MM.1S (cell line): ENCODE results near the gene FPR1.

ENCODE experiments used
- DNase-seq: peaks from one replicate; pipeline ENCODE4 v3.0.0-alpha.2; 2015
- H2AFZ ChIP-seq: fragments of 300-600 bp; sonication (generic); 2 replicates; pipeline ENCODE4 v1.6.0; 2016; ENCODE audit warnings: antibody characterized with exemption, low read length
- H3F3A ChIP-seq: fragments of 300-600 bp; sonication (generic); 2 replicates; pipeline ENCODE4 v1.6.1; 2016; ENCODE audit warnings: mild to moderate bottlenecking, antibody characterized with exemption, low read length, moderate library complexity, mixed read lengths; ENCODE audit not compliant: insufficient read depth
- H3K27ac ChIP-seq: fragments of 300-600 bp; sonication (generic); 2 replicates; pipeline ENCODE4 v1.5.1; 2016; ENCODE audit warnings: mild to moderate bottlenecking, low read length
- H3K27me3 ChIP-seq: fragments of 300-600 bp; sonication (generic); replicated peaks from 2 replicates; pipeline ENCODE4 v1.6.0; 2016; ENCODE audit warnings: low read length; ENCODE audit not compliant: insufficient read depth
- H3K36me3 ChIP-seq: fragments of 300-600 bp; sonication (generic); replicated peaks from 2 replicates; pipeline ENCODE4 v1.6.1; 2016; ENCODE audit warnings: mild to moderate bottlenecking, low read length, mixed read lengths; ENCODE audit not compliant: insufficient read depth
- H3K4me1 ChIP-seq: fragments of 300-600 bp; sonication (generic); 2 replicates; pipeline ENCODE4 v1.6.1; 2016; ENCODE audit warnings: low read length, mixed read lengths
- H3K4me2 ChIP-seq: fragments of 300-600 bp; sonication (generic); 2 replicates; pipeline ENCODE4 v1.6.0; 2016; ENCODE audit warnings: low read depth, low read length
- H3K4me3 ChIP-seq: fragments of 300-600 bp; sonication (generic); 2 replicates; pipeline ENCODE4 v1.5.1; 2016; ENCODE audit warnings: low read length, mixed read lengths
- H3K79me2 ChIP-seq: fragments of 300-600 bp; sonication (generic); 2 replicates; pipeline ENCODE4 v1.6.1; 2016; ENCODE audit warnings: mixed run types, low read length, mixed read lengths
- H3K9ac ChIP-seq: fragments of 300-600 bp; sonication (generic); 2 replicates; pipeline ENCODE4 v1.6.1; 2016; ENCODE audit warnings: low read length, mixed read lengths
- H3K9me2 ChIP-seq: fragments of 300-600 bp; sonication (generic); replicated peaks from 2 replicates; pipeline ENCODE4 v1.6.1; 2016; ENCODE audit warnings: mild to moderate bottlenecking, low read length, mixed read lengths; ENCODE audit not compliant: insufficient read depth
- H3K9me3 ChIP-seq: fragments of 300-600 bp; sonication (generic); replicated peaks from 2 replicates; pipeline ENCODE4 v1.6.1; 2016; ENCODE audit warnings: mild to moderate bottlenecking, low read length, mixed read lengths; ENCODE audit not compliant: insufficient read depth
- H4K20me1 ChIP-seq: fragments of 300-600 bp; sonication (generic); 2 replicates; pipeline ENCODE4 v1.6.1; 2016; ENCODE audit warnings: mild to moderate bottlenecking, low read length, moderate library complexity, mixed read lengths; ENCODE audit not compliant: insufficient read depth
- CTCF ChIP-seq: fragments of 300-600 bp; sonication (generic); IDR thresholded peaks from 2 replicates; pipeline ENCODE4 v1.5.1; 2016; ENCODE audit warnings: antibody characterized with exemption, low read length, mixed read lengths
- EZH2 ChIP-seq: fragments of 300-600 bp; sonication (generic); optimal IDR thresholded peaks from 2 replicates; pipeline ENCODE3; 2017; ENCODE audit warnings: low read depth, mild to moderate bottlenecking, antibody characterized with exemption, low read length, mixed read lengths
- EZH2phosphoT487 ChIP-seq: fragments of 300-600 bp; sonication (generic); IDR thresholded peaks from 2 replicates; pipeline ENCODE4 v1.6.1; 2018; ENCODE audit warnings: antibody characterized with exemption, low read length

Gene FPR1

GRCh38 chr19:51755571-51755970 lies 3.9 kb upstream of the FPR1 start:
- Histone ChIP-seq H3K36me3 (no peaks in the 10 kb centered on the region), H3K79me2 (no peaks in the 10 kb centered on the region), H3K9me2 (no peaks in the 10 kb centered on the region), H3K4me1 (no peaks in the 10 kb centered on the region), H3K4me2 (no peak overlapping the region), H4K20me1 (no peaks in the 10 kb centered on the region), H3K9me3 (no peaks in the 10 kb centered on the region), H2AFZ (no peak overlapping the region), H3K4me3 (no peak overlapping the region), H3K27me3 (no peaks in the 10 kb centered on the region), H3K9ac (no peak overlapping the region), H3F3A (no peaks in the 10 kb centered on the region), H3K27ac (no peak overlapping the region)
- DNase-seq: no peak
- TF ChIP-seq EZH2phosphoT487 (no peak), CTCF (no peak), EZH2 (no peak)

GRCh38 chr19:51754770-51755169 lies 3.1 kb upstream of the FPR1 start:
- no peaks in the 10 kb centered on the region for H4K20me1 ChIP-seq

GRCh38 chr19:51754109-51754508 lies 2.4 kb upstream of the FPR1 start:
- Histone ChIP-seq H3K9ac (no peak overlapping the region), H3K36me3 (no peaks in the 10 kb centered on the region), H4K20me1 (no peaks in the 10 kb centered on the region), H3K9me2 (no peaks in the 10 kb centered on the region), H2AFZ (no peak overlapping the region), H3K9me3 (no peaks in the 10 kb centered on the region), H3K4me2 (no peak overlapping the region), H3F3A (no peaks in the 10 kb centered on the region), H3K79me2 (no peaks in the 10 kb centered on the region), H3K27ac (no peak overlapping the region), H3K27me3 (no peaks in the 10 kb centered on the region), H3K4me1 (no peaks in the 10 kb centered on the region), H3K4me3 (no peak overlapping the region)
- TF ChIP-seq EZH2 (no peak), CTCF (no peak), EZH2phosphoT487 (no peak)
- no peak for DNase-seq

More at GRCh38 chr19:51754770-51755169, 3.1 kb upstream of the FPR1 start:
- no peak for DNase-seq
- no peaks in the 10 kb centered on the region for H3K79me2 ChIP-seq
- H3K27ac ChIP-seq: no peak overlapping the region
- H3K4me2 ChIP-seq: no peak overlapping the region
- no peaks in the 10 kb centered on the region for H3K9me3 ChIP-seq
- H3K36me3 ChIP-seq: no peaks in the 10 kb centered on the region
- no peak overlapping the region for H3K9ac ChIP-seq
- TF ChIP-seq EZH2phosphoT487 (no peak), EZH2 (no peak), CTCF (no peak)
- no peaks in the 10 kb centered on the region for H3K9me2 ChIP-seq
- no peaks in the 10 kb centered on the region for H3K4me1 ChIP-seq
- H3K27me3 ChIP-seq: no peaks in the 10 kb centered on the region
- no peak overlapping the region for H3K4me3 ChIP-seq
- H2AFZ ChIP-seq: no peak overlapping the region
- no peaks in the 10 kb centered on the region for H3F3A ChIP-seq
